HL-60 (cell line): ENCODE measurements around the gene IMMP2L.

Experiments
- DNase-seq, 2 experiments: peaks; one replicate each; pipeline ENCODE4 v3.0.0-alpha.2; 2010 to 2020; ENCODE audit warnings: low read depth in 1 of 2, low spot score in 1 of 2
- H3K27ac ChIP-seq: fragments of 250-450 bp; sonication (Bioruptor Pico); replicated peaks from 2 replicates; pipeline ENCODE4 v1.5.1; 2020; ENCODE audit warnings: mild to moderate bottlenecking, moderate library complexity
- H3K27me3 ChIP-seq: fragments of 250-450 bp; sonication (Bioruptor Pico); 2 replicates; pipeline ENCODE4 v1.5.1; 2021; ENCODE audit warnings: mild to moderate bottlenecking, moderate library complexity; ENCODE audit not compliant: insufficient read depth, poor library complexity, severe bottlenecking
- H3K4me3 ChIP-seq: replicated peaks from 2 replicates; pipeline ENCODE4 v1.5.1; 2011; ENCODE audit warnings: mild to moderate bottlenecking, control low read depth, low read length; ENCODE audit not compliant: insufficient read depth
- CTCF ChIP-seq: IDR thresholded peaks from one replicate; pipeline ENCODE4 v1.5.1; 2011; ENCODE audit warnings: low read length, control low read depth, inconsistent platforms; ENCODE audit not compliant: insufficient read depth
- GABPA ChIP-seq: IDR thresholded peaks from 2 replicates; pipeline ENCODE4 v1.6.1; 2012; ENCODE audit warnings: low read depth
- POLR2AphosphoS5 ChIP-seq: IDR thresholded peaks from 2 replicates; pipeline ENCODE4 v1.6.1; 2012; ENCODE audit warnings: low read depth
- REST ChIP-seq: IDR thresholded peaks from 2 replicates; pipeline ENCODE4 v1.6.1; 2012; ENCODE audit warnings: low read depth; ENCODE audit not compliant: insufficient replicate concordance
- SPI1 ChIP-seq: IDR thresholded peaks from 2 replicates; pipeline ENCODE4 v1.6.1; 2012; ENCODE audit warnings: low read depth, mild to moderate bottlenecking, borderline replicate concordance

IMMP2L gene

GRCh38 chr7:111294494-111294893 is 267.8 kb downstream of the IMMP2L start:
- no peak for DNase-seq
- Histone ChIP-seq H3K27me3 (no peaks in the 10 kb centered on the region), H3K27ac (no peak overlapping the region), H3K4me3 (no peak overlapping the region)
- TF ChIP-seq REST (no peak), SPI1 (no peak), GABPA (no peak), POLR2AphosphoS5 (no peak), CTCF (no peak)

- Histone ChIP-seq H3K27me3 (no peaks in the 10 kb centered on the region), H3K27ac (no peak overlapping the region), H3K4me3 (no peak overlapping the region)
- no peak for DNase-seq
- TF ChIP-seq CTCF = no peak
- no peak for TF ChIP-seq POLR2AphosphoS5
- TF ChIP-seq REST = no peak
- TF ChIP-seq GABPA = no peak
- no peak for TF ChIP-seq SPI1
These were observed 270.2 kb downstream of the IMMP2L start for GRCh38 chr7:111292026-111292470.

GRCh38 chr7:111290982-111291381 is 271.3 kb downstream of the IMMP2L start:
- Histone ChIP-seq H3K27ac (no peak overlapping the region), H3K27me3 (no peaks in the 10 kb centered on the region), H3K4me3 (no peak overlapping the region)
- DNase-seq = no peak
- TF ChIP-seq REST (no peak), CTCF (no peak), POLR2AphosphoS5 (no peak), SPI1 (no peak), GABPA (no peak)
